Stimulated activated CD8-positive, alpha-beta memory T cell treated with anti-CD3 and anti-CD28 coated beads, Interleukin-12 subunit alpha, Interleukin-12 subunit beta, amount 100 ng/mL, for 1 hour (primary cell): ENCODE measurements around the gene CACNB4.

Experiments
- DNase-seq: peaks from one replicate; pipeline ENCODE4 v3.0.0-alpha.2; 2020; ENCODE audit warnings: low read depth

The CACNB4 gene

GRCh38 chr2:152088006-152088405, 10.8 kb downstream of the CACNB4 start:
- DNase-seq = no peak

DNA sequence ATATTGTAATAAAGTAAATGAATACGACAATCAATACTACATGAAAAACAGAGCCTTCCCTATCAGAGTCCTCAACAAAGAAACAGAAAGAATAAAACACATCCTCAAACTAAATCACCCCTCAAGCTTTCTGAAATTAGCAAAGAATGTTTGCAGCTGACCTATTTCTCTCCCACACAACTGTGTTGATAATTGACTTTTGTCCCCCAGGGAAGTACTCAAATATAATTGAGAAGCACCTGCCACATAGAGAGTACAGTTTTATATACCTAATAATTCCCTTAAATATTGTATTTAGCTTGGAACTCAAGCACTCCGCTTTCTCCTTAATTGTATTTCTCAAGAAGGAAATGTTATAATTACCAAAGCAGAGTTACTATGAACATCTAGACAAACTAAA, 12.6 kb downstream of the CACNB4 start:
- DNase-seq = no peak

- no peak for DNase-seq
Measured at GRCh38 chr2:152084076-152084475, 14.8 kb downstream of the CACNB4 start.

- no peak for DNase-seq
Measured at GRCh38 chr2:152083202-152083875, 15.5 kb downstream of the CACNB4 start.

- no peak for DNase-seq
Measured at GRCh38 chr2:152078662-152079061, 20.2 kb downstream of the CACNB4 start.

GRCh38 chr2:152078023-152078422, 20.8 kb downstream of the CACNB4 start:
- no peak for DNase-seq

DNA sequence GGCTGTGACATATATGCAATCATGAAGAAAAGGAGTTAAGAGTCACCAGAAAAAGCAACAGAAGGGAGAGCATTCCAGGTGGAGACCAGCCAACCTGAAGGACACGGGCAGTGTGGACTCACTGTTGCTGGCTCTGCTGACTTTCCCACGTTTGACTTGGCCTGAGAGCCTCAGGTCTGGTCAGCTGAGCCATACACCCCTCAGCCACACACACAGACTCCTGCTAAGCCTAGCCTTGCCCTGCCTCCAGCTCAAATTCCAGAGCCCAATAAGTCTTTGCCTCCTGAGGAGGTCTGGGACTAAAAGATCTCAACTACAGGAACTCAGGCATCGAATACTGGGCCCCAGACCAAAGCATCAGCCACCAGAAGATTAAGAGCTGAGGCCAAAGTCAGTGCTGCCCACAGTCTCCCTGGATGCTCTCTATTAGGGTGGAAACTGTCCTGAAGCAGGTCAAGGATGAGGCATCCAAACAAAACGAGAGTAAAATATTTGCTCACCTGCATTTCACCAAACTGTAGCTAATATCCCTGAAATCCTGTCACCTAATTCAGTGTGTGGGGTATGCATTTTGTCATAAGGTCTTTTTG, 23.3 kb downstream of the CACNB4 start:
- DNase-seq = no peak

DNA sequence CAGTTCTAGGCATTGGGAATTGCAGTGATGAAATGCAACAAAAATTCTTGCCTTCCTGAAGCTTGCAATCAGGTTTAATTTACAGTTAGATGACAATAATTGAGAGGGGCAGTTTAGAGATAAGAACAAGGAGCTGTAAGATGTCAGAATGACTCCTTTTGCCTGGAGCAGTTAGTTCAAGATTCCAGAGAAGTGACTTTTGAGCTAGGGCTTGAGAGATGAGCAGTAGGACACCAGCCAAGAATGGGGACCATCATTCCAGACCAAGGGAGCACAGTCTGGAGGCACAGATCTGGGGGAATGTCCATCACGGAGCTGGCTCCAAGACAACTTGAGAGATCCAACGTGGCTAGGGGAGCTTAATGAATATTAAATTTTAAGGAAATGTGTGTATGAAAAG, 26.8 kb downstream of the CACNB4 start:
- DNase-seq = no peak

GRCh38 chr2:152071518-152071917, 27.3 kb downstream of the CACNB4 start:
- DNase-seq = no peak

GRCh38 chr2:152071092-152071491, 27.8 kb downstream of the CACNB4 start:
- DNase-seq = no peak

- no peak for DNase-seq
Measured at GRCh38 chr2:152068226-152068625, 30.6 kb downstream of the CACNB4 start.

DNA sequence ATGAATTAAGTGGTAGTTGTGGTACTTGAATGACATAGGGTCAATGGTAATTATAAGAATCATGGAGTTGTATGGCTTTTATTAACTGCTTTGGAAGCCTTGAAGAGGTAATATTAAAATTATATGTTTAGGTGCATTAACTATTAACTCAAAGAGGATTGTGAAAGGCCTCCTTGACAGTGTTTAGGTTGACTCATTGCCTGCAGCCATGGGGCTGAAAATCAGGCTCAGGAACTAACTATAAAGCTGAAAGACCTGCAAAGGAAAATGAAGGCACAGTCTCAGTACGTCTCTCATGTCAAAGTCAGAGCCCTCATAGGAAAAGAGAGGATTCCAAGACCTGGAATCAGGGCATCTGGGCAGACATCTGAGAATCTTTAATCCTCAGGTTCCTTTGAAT, 31.0 kb downstream of the CACNB4 start:
- DNase-seq = no peak

DNA sequence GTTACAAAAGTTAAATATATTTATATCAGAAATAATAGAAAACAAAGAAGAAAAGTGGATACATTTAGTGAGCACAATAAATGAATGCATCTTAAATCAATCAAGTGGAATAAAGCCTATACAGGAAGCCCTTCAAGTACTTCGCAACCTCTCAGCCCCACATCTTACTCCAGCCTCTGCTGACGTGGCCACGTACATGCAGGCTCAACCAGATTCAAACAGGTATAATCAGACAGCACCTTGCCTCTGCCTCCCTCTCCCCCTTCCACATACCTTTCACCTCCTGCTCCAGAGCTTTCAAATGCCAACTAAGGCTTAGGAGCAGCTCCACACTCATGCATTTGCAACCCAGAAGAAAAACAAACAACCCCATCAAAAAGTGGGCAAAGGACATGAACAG, 32.9 kb downstream of the CACNB4 start:
- DNase-seq = no peak

GRCh38 chr2:152064001-152064400, 34.8 kb downstream of the CACNB4 start:
- DNase-seq = no peak

- DNase-seq = no peak
Measured at GRCh38 chr2:152063325-152063924, 35.4 kb downstream of the CACNB4 start.

DNA sequence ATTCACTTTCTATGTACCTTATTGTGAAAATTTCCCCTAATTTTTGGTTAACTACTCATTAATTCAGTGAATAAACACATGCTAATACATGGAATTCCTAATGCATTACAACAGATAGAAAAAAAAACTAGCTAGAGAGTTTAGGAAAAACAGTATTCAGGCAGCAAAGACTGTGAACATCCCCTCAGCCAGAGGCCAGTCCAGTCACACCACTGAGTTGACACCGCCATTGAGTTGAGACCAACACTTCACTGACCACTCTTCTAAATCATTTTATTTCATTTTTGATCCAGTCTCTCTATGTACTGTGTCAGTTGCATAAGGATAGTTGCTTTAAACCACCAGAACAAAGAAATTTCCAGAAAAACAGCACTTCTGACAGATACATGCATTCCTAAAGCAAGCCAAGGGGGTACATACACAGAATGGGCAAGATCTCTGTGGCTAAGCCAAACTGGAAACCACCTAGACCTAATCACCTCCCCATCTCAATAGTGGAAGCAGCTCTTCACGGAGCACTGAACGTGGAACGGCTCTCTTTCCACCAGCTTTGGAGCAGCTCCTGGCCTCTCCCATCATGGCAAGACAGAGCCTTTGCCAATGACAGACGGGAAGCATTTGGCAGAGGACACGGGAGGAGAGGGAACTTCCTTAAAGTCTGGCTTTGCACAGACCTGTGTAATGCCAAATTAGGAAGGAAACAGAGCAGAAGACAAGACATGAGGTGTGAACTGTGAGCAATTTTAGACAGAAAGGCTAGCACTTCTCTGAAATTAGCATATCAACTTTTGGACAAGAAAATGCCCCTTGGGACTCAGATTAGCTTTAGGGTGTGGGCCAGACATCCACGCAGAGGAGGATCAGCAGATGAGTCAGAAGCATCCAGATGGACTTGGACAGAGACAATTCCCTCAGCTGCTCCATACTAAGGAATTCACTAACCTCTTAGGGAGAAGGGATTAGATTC, 36.4 kb downstream of the CACNB4 start:
- DNase-seq = no peak

DNA sequence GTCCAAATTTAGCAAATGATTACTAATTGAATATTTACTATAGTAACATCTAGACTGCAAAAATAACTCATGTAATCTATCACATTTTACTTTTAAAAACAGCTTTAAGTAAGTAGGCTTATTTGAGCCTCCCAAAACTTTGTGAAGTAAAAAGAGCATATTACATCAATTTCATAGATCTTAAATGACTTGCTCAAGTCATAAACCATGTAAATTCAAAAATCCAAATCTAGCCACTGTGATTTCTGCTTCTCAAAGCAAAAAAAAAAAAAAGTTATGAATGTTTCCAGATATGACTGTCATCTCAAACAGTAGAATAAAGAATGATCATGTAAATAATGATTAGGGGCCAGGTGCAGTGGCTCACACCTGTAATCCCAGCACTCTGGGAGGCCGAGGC, 37.5 kb downstream of the CACNB4 start:
- no peak for DNase-seq

GRCh38 chr2:152058655-152059054, 40.2 kb downstream of the CACNB4 start:
- DNase-seq = no peak

DNA sequence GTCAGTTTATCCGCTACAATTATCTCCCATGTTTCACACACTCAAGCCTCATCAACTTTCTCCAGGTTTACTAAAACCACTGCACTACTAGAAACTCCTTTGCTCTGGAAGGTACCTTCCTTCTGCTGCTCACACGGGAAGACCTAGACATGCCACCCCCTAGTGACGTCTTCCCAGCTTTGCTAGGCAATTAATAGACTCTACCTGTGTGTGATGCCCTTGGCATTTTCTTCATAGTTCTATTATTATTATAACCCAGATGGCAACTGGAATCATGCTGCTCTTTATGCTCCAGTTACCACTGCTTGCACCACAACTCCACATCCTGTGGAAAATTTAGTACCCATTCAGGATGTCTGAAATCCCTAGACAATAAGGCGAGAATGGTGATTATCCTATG, 42.4 kb downstream of the CACNB4 start:
- no peak for DNase-seq

- DNase-seq = no peak
Measured at GRCh38 chr2:152055366-152056108, 43.3 kb downstream of the CACNB4 start.

DNA sequence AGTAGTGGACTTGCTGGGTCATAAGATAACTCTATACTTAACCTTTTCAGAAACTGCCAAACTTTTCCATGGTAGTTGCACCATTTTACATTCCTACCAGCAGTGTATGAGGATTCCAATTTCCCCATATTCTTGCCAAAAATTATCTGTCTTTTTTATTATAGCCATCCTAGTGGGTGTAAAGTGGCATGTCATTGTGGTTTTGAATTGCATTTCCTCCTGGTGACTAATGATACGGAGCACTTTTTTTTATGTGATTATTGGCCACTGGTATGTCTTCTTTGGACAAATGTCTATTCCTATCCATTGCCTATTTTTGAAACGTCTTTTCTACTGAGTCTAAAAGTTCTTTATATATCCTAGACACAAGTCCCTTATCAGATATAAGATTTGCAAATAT, 44.3 kb downstream of the CACNB4 start:
- DNase-seq = no peak

DNA sequence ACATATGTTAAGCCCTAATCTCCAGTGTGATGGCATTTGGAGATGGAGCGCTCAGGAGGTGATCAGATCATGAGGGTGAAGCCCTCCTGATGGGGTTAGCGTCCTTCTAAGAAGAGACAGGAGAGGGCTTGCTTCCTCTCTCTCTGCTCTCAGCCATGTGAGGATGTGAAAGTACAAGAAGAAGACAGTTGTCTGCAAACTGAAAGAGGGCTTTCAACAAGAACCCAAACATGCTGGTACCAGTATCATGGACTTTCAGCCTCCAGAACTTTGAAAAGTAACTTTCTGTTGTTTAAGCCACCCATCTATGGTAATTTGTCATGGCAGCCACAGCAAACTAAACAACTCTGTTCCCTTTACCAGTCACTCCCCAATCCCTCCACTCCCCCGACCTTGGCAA, 47.4 kb downstream of the CACNB4 start:
- no peak for DNase-seq
